Breast epithelium (tissue), 3 donors: ENCODE data around the gene PTPN4.

Experiments used
- CTCF ChIP-seq, 3 donors: fragments of 450-650 bp; IDR thresholded peaks; one replicate each; pipeline ENCODE4 v1.5.1; 2016 to 2017; ENCODE audit warnings: antibody characterized with exemption in 3 of 3, mild to moderate bottlenecking in 3 of 3, moderate library complexity in 3 of 3
- POLR2AphosphoS5 ChIP-seq, 3 donors: sonication (generic); formaldehyde crosslinking; IDR thresholded peaks; one replicate each; pipeline ENCODE4 v1.6.1; 2017; ENCODE audit warnings: antibody characterized with exemption in 3 of 3

- no peak for TF ChIP-seq CTCF (IDR thresholded peaks at IDR 0.05)
- no peak for TF ChIP-seq POLR2AphosphoS5 (IDR thresholded peaks at IDR 0.05)
Observed at GRCh38 chr2:119801040-119801439, 41.3 kb downstream of the PTPN4 start.
